UCSD-AML1 (cell line): ENCODE measurements around the gene HSD11B1.

ENCODE experiments used
- DNase-seq: peaks from one replicate; lab custom pipeline; 2025; ENCODE audit not compliant: unreplicated experiment; lab: John Stamatoyannopoulos, UW

Gene HSD11B1

DNA sequence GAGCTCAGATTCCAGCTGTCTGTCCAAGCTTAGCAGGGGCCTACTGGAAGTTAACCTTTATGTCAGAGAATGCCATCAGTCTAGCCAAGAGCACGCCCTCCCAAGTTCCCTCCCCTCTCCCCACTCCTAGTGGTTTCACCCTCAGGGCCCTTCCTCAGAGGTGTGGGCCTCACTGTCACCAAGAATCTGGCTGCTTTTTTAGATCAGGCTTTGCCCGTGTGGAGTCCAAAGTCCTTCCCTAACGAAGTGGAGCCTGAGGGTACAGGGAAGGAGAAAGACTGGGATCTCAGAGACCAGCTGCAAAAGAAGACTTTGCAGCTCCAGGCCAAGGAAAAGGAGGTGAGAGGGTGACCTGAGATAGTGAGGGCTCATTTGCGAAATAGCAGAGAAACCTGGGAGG, 75.6 kb downstream of the HSD11B1 start:
- DNase-seq, result no peak

DNA sequence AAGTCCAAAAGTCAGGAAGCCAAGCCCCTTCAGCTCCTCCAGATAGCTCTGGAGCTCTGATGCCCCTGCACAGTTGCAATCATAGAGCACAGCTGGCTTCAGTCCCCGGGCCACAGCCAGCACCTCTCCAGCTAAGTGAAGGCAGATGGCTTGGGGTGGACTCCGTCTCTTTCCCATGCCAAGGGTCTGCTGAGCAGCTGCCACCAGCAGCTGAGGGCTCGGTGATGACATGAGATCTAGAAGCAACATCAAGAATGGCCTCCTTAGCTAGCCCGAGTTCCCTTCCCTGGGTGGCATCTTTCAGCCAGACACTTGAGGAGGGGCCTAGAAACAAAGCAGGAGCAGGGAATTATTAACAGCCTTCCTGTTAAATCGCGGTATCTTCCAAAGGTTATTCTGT, 78.7 kb downstream of the HSD11B1 start:
- DNase-seq, result no peak
